ENCODE measurements around the gene STARD5. TPM values are rescaled to one million over a fixed set of nuclear protein-coding genes. Genes with fewer than 3 reads are reported as not detected.

Gene STARD5
- polyA plus RNA-seq, 1 donor from 2014 or later, result 8.4 TPM

- H3K9me3 Mint-ChIP-seq, result peaks cover 0 to 8% (median 8%) of the 10 kb centered on the region in 3 donors
- peak overlapping the region; percentile 3 to 56 (median 30) for H3K27ac Mint-ChIP-seq
- H3K36me3 Mint-ChIP-seq, result peaks cover 5% of the 10 kb centered on the region
- H3K27me3 Mint-ChIP-seq, result no peaks in the 10 kb centered on the region
- H3K4me1 Mint-ChIP-seq, result peaks cover 10 to 16% (median 11%) of the 10 kb centered on the region in 3 donors
- H3K4me3 Mint-ChIP-seq, result peak overlapping the region in 2 of 4 donors; percentile 47 to 77
Observed at GRCh38 chr15:81274931-81275707, 48.8 kb downstream of the STARD5 start.

GRCh38 chr15:81274255-81274654 lies 49.7 kb downstream of the STARD5 start:
- Mint-ChIP-seq H3K9me3 (peaks cover 0 to 8% (median 8%) of the 10 kb centered on the region in 3 donors), H3K4me3 (no peak overlapping the region), H3K4me1 (peaks cover 10 to 16% (median 11%) of the 10 kb centered on the region in 3 donors), H3K27me3 (no peaks in the 10 kb centered on the region), H3K27ac (peak overlapping the region in 1 of 3 donors; percentile 3), H3K36me3 (peaks cover 5% of the 10 kb centered on the region)

- H3K27me3 Mint-ChIP-seq, result no peaks in the 10 kb centered on the region
- H3K27ac Mint-ChIP-seq, result no peak overlapping the region
- peaks cover 0 to 8% (median 8%) of the 10 kb centered on the region in 3 donors for H3K9me3 Mint-ChIP-seq
- peaks cover 5% of the 10 kb centered on the region for H3K36me3 Mint-ChIP-seq
- no peak overlapping the region for H3K4me3 Mint-ChIP-seq
- H3K4me1 Mint-ChIP-seq, result peaks cover 10 to 16% (median 11%) of the 10 kb centered on the region in 3 donors
Observed at GRCh38 chr15:81273855-81274254, 50.1 kb downstream of the STARD5 start.

GRCh38 chr15:81273200-81273599 lies 50.7 kb downstream of the STARD5 start:
- Mint-ChIP-seq H3K27ac (no peak overlapping the region), H3K36me3 (peaks cover 5% of the 10 kb centered on the region), H3K9me3 (peaks cover 0 to 8% (median 8%) of the 10 kb centered on the region in 3 donors), H3K4me1 (peaks cover 8 to 16% (median 11%) of the 10 kb centered on the region in 3 donors), H3K4me3 (no peak overlapping the region), H3K27me3 (no peaks in the 10 kb centered on the region)

GRCh38 chr15:81271761-81272644 lies 51.9 kb downstream of the STARD5 start:
- no peak overlapping the region for H3K27ac Mint-ChIP-seq
- H3K9me3 Mint-ChIP-seq, result peaks cover 0 to 5% (median 4%) of the 10 kb centered on the region in 3 donors
- H3K4me1 Mint-ChIP-seq, result peaks cover 6 to 16% (median 11%) of the 10 kb centered on the region in 3 donors
- H3K36me3 Mint-ChIP-seq, result peaks cover 2% of the 10 kb centered on the region
- no peak overlapping the region for H3K4me3 Mint-ChIP-seq
- no peaks in the 10 kb centered on the region for H3K27me3 Mint-ChIP-seq

GRCh38 chr15:81270781-81271491 lies 53.0 kb downstream of the STARD5 start:
- Mint-ChIP-seq H3K9me3 (no peaks in the 10 kb centered on the region), H3K36me3 (no peaks in the 10 kb centered on the region), H3K27ac (no peak overlapping the region), H3K4me3 (no peak overlapping the region), H3K4me1 (peaks cover 9 to 11% (median 10%) of the 10 kb centered on the region in 3 donors), H3K27me3 (no peaks in the 10 kb centered on the region)

GRCh38 chr15:81270188-81270587 lies 53.8 kb downstream of the STARD5 start:
- H3K9me3 Mint-ChIP-seq, result no peaks in the 10 kb centered on the region
- H3K4me3 Mint-ChIP-seq, result no peak overlapping the region
- H3K27ac Mint-ChIP-seq, result no peak overlapping the region

GRCh38 chr15:81268881-81269601 lies 54.9 kb downstream of the STARD5 start:
- Mint-ChIP-seq H3K27me3 (peaks cover 8% of the 10 kb centered on the region), H3K4me3 (no peak overlapping the region), H3K4me1 (peaks cover 9 to 15% (median 10%) of the 10 kb centered on the region in 3 donors), H3K27ac (peak overlapping the region in 1 of 3 donors; percentile 72), H3K36me3 (no peaks in the 10 kb centered on the region), H3K9me3 (no peaks in the 10 kb centered on the region)

More at GRCh38 chr15:81270188-81270587, 53.8 kb downstream of the STARD5 start:
- Mint-ChIP-seq H3K27me3 (peaks cover 2% of the 10 kb centered on the region), H3K4me1 (peaks cover 12 to 14% (median 13%) of the 10 kb centered on the region in 3 donors), H3K36me3 (no peaks in the 10 kb centered on the region)

GRCh38 chr15:81268340-81268739 lies 55.6 kb downstream of the STARD5 start:
- Mint-ChIP-seq H3K27ac (no peak overlapping the region), H3K4me1 (peaks cover 9 to 15% (median 10%) of the 10 kb centered on the region in 3 donors), H3K9me3 (no peaks in the 10 kb centered on the region), H3K4me3 (no peak overlapping the region), H3K36me3 (no peaks in the 10 kb centered on the region), H3K27me3 (peaks cover 9% of the 10 kb centered on the region)

- Mint-ChIP-seq H3K9me3 (no peaks in the 10 kb centered on the region), H3K4me1 (peaks cover 9 to 15% (median 10%) of the 10 kb centered on the region in 3 donors), H3K27ac (peak overlapping the region in 1 of 3 donors; percentile 46), H3K36me3 (no peaks in the 10 kb centered on the region), H3K27me3 (peaks cover 9% of the 10 kb centered on the region), H3K4me3 (peak overlapping the region; percentile 4 to 89 (median 60))
Observed at GRCh38 chr15:81265944-81266775, 57.8 kb downstream of the STARD5 start.

- H3K27me3 Mint-ChIP-seq, result peaks cover 9% of the 10 kb centered on the region
- H3K4me3 Mint-ChIP-seq, result peak overlapping the region; percentile 4 to 89 (median 60)
- H3K36me3 Mint-ChIP-seq, result no peaks in the 10 kb centered on the region
- H3K9me3 Mint-ChIP-seq, result no peaks in the 10 kb centered on the region
- peaks cover 9 to 15% (median 10%) of the 10 kb centered on the region in 3 donors for H3K4me1 Mint-ChIP-seq
- peak overlapping the region in 1 of 3 donors; percentile 32 for H3K27ac Mint-ChIP-seq
Observed at GRCh38 chr15:81265256-81265943, 58.5 kb downstream of the STARD5 start.

GRCh38 chr15:81264072-81264857 lies 59.7 kb downstream of the STARD5 start:
- H3K4me1 Mint-ChIP-seq, result peaks cover 9 to 15% (median 10%) of the 10 kb centered on the region in 3 donors
- no peak overlapping the region for H3K4me3 Mint-ChIP-seq
- peaks cover 12% of the 10 kb centered on the region for H3K27me3 Mint-ChIP-seq

More at GRCh38 chr15:81264072-81264857, 59.7 kb downstream of the STARD5 start:
- Mint-ChIP-seq H3K27ac (no peak overlapping the region), H3K36me3 (no peaks in the 10 kb centered on the region), H3K9me3 (no peaks in the 10 kb centered on the region)

Measured in IgD-negative memory B cell (primary cell).